SU-DHL-6 (cell line): Measurements from ENCODE around the gene UGT2B15.

Experiments used
- CTCF ChIP-seq: fragments of 200-600 bp; sonication (generic); IDR thresholded peaks from one replicate; pipeline ENCODE4 v1.5.1; 2017; ENCODE audit warnings: antibody characterized with exemption, mild to moderate bottlenecking, low read length, moderate library complexity; ENCODE audit not compliant: insufficient read depth, poor library complexity, severe bottlenecking
- EZH2phosphoT487 ChIP-seq: fragments of 200-600 bp; sonication (generic), shearing (Covaris generic); conservative IDR thresholded peaks from 2 replicates; pipeline ENCODE4 v1.6.1; 2018; ENCODE audit warnings: mild to moderate bottlenecking, antibody characterized with exemption, low read length, moderate library complexity, mixed read lengths

DNA sequence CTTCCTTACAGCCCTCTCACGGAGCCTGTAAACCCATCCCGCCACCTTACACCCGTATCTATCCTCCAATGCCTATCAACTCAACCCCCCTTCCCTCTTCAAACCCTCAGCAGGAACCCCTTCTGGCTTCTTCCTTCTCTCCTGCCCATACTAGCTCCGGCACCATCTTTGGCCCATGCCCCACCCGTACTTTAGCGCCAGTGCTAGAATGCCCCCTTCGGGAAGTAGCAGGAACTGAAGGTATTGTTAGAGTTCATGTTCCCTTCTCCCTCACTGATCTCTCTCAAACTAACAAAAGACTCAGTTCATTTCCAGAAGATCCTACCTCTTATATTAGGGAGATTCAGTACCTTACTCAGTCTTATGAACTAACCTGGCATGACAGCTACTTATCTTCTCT, 2.7 kb upstream of the UGT2B15 start:
- TF ChIP-seq CTCF = no peak
- TF ChIP-seq EZH2phosphoT487 = no peak
